ENCODE measurements around the gene LSM3. TPM values are rescaled to one million over a fixed set of nuclear protein-coding genes. Genes with fewer than 3 reads are reported as not detected.

LSM3 gene
- total and polyA plus RNA-seq, 4 donors = 7.1 to 19.5 (median 10.2) TPM

- intact Hi-C loops (cut with DNase I) = loop anchor here (10.0 kb wide), 2 partner anchors 48 to 278 kb away; partner anchors contain the start of genes CHCHD4 (in 1 of the 2) and TMEM43 (in 1 of the 2)
- no peak overlapping the region for H3K27ac ChIP-seq (ENCODE audit: low read depth in 1 of 2, low read length in 2 of 2)
- H3K4me3 ChIP-seq (ENCODE audit: low read length in 2 of 2) = no peak overlapping the region
- H3K9me3 ChIP-seq (ENCODE audit: control insufficient read depth, low read length) = no peaks in the 10 kb centered on the region
- no peaks in the 10 kb centered on the region for H3K27me3 ChIP-seq (ENCODE audit: control insufficient read depth in 1 of 2, insufficient read depth in 2 of 2, low read length in 1 of 2)
- DNase-seq (no peak), ATAC-seq (ENCODE audit: low FRiP score) (no peak)
- peaks cover 0 to 8% of the 10 kb centered on the region in 2 donors for H3K4me1 ChIP-seq (ENCODE audit: control insufficient read depth in 1 of 2, insufficient read depth in 2 of 2, low read length in 2 of 2)
- peaks cover 7% of the 10 kb centered on the region in 2 donors for H3K36me3 ChIP-seq (ENCODE audit: control insufficient read depth in 1 of 2, insufficient read depth in 2 of 2, low read length in 1 of 2)
- 88 to 90% methylated on average over 5 of the region's 5 CpGs for WGBS, 2 donors
Observed at GRCh38 chr3:14172496-14172895, 6.1 kb upstream of the LSM3 start.

DNA sequence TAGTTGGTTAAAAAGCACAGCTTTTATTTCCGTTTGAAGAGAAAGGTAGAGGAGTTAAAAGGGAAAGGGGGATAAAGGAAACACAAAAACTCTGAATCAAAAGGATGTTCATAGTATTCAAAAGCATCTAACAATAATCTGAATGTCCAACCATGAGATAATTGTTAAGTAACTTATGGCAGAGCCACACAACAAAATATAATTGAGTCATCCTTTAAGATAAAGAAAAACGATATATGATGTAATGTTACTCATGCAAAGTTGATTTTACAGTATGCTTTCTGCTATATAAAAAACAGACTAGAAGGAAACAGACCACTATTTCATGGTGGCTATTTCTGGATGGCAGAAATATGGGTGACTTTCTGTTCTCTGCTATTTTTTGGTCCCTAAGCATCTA is 4.1 kb upstream of the LSM3 start:
- intact Hi-C loops (cut with DNase I) = loop anchor here (10.0 kb wide), 2 partner anchors 50 to 280 kb away; partner anchors contain the start of genes CHCHD4 (in 1 of the 2) and TMEM43 (in 1 of the 2)
- no peaks in the 10 kb centered on the region for H3K9me3 ChIP-seq (ENCODE audit: control insufficient read depth, low read length)
- peaks cover 0 to 9% of the 10 kb centered on the region in 2 donors for H3K4me1 ChIP-seq (ENCODE audit: control insufficient read depth in 1 of 2, insufficient read depth in 2 of 2, low read length in 2 of 2)
- H3K27me3 ChIP-seq (ENCODE audit: control insufficient read depth in 1 of 2, insufficient read depth in 2 of 2, low read length in 1 of 2) = no peaks in the 10 kb centered on the region
- ATAC-seq (ENCODE audit: low FRiP score) (no peak), DNase-seq (no peak)
- peaks cover 4% of the 10 kb centered on the region in 2 donors for H3K36me3 ChIP-seq (ENCODE audit: control insufficient read depth in 1 of 2, insufficient read depth in 2 of 2, low read length in 1 of 2)
- WGBS, 2 donors = 50 to 57% methylated on average over 2 of the region's 2 CpGs
- no peak overlapping the region for H3K27ac ChIP-seq (ENCODE audit: low read depth in 1 of 2, low read length in 2 of 2)
- no peak overlapping the region for H3K4me3 ChIP-seq (ENCODE audit: low read length in 2 of 2)

- WGBS, 2 donors = 65 to 74% methylated on average over 3 of the region's 3 CpGs
- DNase-seq (no peak), ATAC-seq (ENCODE audit: low FRiP score) (no peak)
- no peaks in the 10 kb centered on the region for H3K9me3 ChIP-seq (ENCODE audit: control insufficient read depth, low read length)
- no peak overlapping the region for H3K4me3 ChIP-seq (ENCODE audit: low read length in 2 of 2)
- peaks cover 4% of the 10 kb centered on the region in 2 donors for H3K36me3 ChIP-seq (ENCODE audit: control insufficient read depth in 1 of 2, insufficient read depth in 2 of 2, low read length in 1 of 2)
- H3K27me3 ChIP-seq (ENCODE audit: control insufficient read depth in 1 of 2, insufficient read depth in 2 of 2, low read length in 1 of 2) = no peaks in the 10 kb centered on the region
- H3K27ac ChIP-seq (ENCODE audit: low read depth in 1 of 2, low read length in 2 of 2) = no peak overlapping the region
- intact Hi-C loops (cut with DNase I) = loop anchor here (5.0 to 10.0 kb wide), 3 partner anchors 33 to 281 kb away; partner anchors contain the start of genes CHCHD4 (in 1 of the 2) and TMEM43 (in 1 of the 2)
- H3K4me1 ChIP-seq (ENCODE audit: control insufficient read depth in 1 of 2, insufficient read depth in 2 of 2, low read length in 2 of 2) = peaks cover 0 to 9% of the 10 kb centered on the region in 2 donors
Observed at GRCh38 chr3:14175383-14176037, 3.1 kb upstream of the LSM3 start.

GRCh38 chr3:14177580-14178246 is 904 bp upstream of the LSM3 start:
- no peak for ATAC-seq (ENCODE audit: low FRiP score)
- H3K27me3 ChIP-seq (ENCODE audit: control insufficient read depth in 1 of 2, insufficient read depth in 2 of 2, low read length in 1 of 2) = no peaks in the 10 kb centered on the region

DNA sequence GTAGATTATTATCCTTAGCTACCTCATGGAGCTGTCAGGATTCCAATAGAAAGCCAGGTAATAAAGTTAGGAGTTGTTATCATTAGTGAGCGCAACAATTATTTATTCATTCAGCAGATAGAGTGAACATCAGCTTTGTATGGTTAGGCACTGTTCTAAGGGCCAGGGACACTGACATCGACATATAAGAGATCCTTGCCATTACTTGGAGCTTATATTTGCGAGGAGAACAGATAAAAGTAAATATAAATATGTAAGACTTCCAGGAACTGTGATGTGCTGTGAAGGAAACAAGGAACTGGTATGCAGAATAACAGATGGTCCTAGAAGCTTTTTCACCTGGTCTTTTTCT is 473 bp downstream of the LSM3 start:
- no peak for ATAC-seq (ENCODE audit: low FRiP score)
- intact Hi-C loops (cut with DNase I) = loop anchor here (2.0 to 10.0 kb wide), 4 partner anchors 32 to 284 kb away; partner anchors contain the start of genes CHCHD4 (in 1 of the 2) and TMEM43 (in 1 of the 2)
- Histone ChIP-seq H3K36me3 (ENCODE audit: control insufficient read depth in 1 of 2, insufficient read depth in 2 of 2, low read length in 1 of 2) (peaks cover 0 to 7% of the 10 kb centered on the region in 2 donors), H3K27me3 (ENCODE audit: control insufficient read depth in 1 of 2, insufficient read depth in 2 of 2, low read length in 1 of 2) (no peaks in the 10 kb centered on the region), H3K27ac (ENCODE audit: low read depth in 1 of 2, low read length in 2 of 2) (peak overlapping the region in 1 of 2 donors; percentile 82), H3K4me1 (ENCODE audit: control insufficient read depth in 1 of 2, insufficient read depth in 2 of 2, low read length in 2 of 2) (peaks cover 0 to 9% of the 10 kb centered on the region in 2 donors), H3K4me3 (ENCODE audit: low read length in 2 of 2) (peak overlapping the region; percentile 40 to 85), H3K9me3 (ENCODE audit: control insufficient read depth, low read length) (no peaks in the 10 kb centered on the region)
- WGBS, 2 donors = 2 to 4% methylated on average over 3 of the region's 3 CpGs
- DNase-seq = no peak

More at GRCh38 chr3:14177580-14178246, 904 bp upstream of the LSM3 start:
- H3K9me3 ChIP-seq (ENCODE audit: control insufficient read depth, low read length) = no peaks in the 10 kb centered on the region
- H3K4me3 ChIP-seq (ENCODE audit: low read length in 2 of 2) = peak overlapping the region; percentile 62 to 65
- peaks cover 0 to 9% of the 10 kb centered on the region in 2 donors for H3K4me1 ChIP-seq (ENCODE audit: control insufficient read depth in 1 of 2, insufficient read depth in 2 of 2, low read length in 2 of 2)
- WGBS, 2 donors = 1 to 3% methylated on average over 10 of the region's 10 CpGs
- DNase-seq = no peak
- H3K36me3 ChIP-seq (ENCODE audit: control insufficient read depth in 1 of 2, insufficient read depth in 2 of 2, low read length in 1 of 2) = no peaks in the 10 kb centered on the region
- intact Hi-C loops (cut with DNase I) = loop anchor here (1.0 to 10.0 kb wide), 5 partner anchors 31 to 283 kb away; partner anchors contain the start of genes TMEM43 (in 2 of the 2) and CHCHD4 (in 1 of the 2)
- peak overlapping the region; percentile 68 to 97 for H3K27ac ChIP-seq (ENCODE audit: low read depth in 1 of 2, low read length in 2 of 2)

DNA sequence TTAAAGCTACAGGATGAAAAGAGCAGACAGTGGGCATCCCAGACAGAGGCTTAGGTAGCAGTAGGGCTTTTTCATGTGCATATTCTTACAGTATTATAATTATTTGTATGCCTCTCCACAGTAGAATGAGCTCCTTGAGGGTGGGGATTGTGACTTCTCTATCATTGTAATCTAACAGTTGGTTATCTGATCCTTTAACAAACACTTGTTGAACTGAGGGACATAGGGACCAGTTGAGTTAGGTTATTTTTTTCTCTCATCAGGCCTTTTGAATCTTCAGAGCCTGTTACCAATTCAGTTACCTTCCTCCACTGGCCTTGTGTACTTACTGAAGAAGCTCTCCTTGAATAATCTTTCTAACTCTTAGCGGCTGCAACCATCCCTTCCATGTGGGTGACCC is 1.2 kb downstream of the LSM3 start:
- WGBS, 2 donors = 88 to 100% methylated on average over 1 of the region's 1 CpG
- DNase-seq (no peak), ATAC-seq (ENCODE audit: low FRiP score) (no peak)
- no peak overlapping the region for H3K27ac ChIP-seq (ENCODE audit: low read depth in 1 of 2, low read length in 2 of 2)
- H3K27me3 ChIP-seq (ENCODE audit: control insufficient read depth in 1 of 2, insufficient read depth in 2 of 2, low read length in 1 of 2) = no peaks in the 10 kb centered on the region
- no peaks in the 10 kb centered on the region for H3K9me3 ChIP-seq (ENCODE audit: control insufficient read depth, low read length)
- H3K36me3 ChIP-seq (ENCODE audit: control insufficient read depth in 1 of 2, insufficient read depth in 2 of 2, low read length in 1 of 2) = peaks cover 0 to 7% of the 10 kb centered on the region in 2 donors
- intact Hi-C loops (cut with DNase I) = loop anchor here (2.0 to 10.0 kb wide), 4 partner anchors 33 to 285 kb away; partner anchors contain the start of genes CHCHD4 (in 1 of the 2) and TMEM43 (in 1 of the 2)
- H3K4me1 ChIP-seq (ENCODE audit: control insufficient read depth in 1 of 2, insufficient read depth in 2 of 2, low read length in 2 of 2) = peaks cover 0 to 9% of the 10 kb centered on the region in 2 donors
- no peak overlapping the region for H3K4me3 ChIP-seq (ENCODE audit: low read length in 2 of 2)

DNA sequence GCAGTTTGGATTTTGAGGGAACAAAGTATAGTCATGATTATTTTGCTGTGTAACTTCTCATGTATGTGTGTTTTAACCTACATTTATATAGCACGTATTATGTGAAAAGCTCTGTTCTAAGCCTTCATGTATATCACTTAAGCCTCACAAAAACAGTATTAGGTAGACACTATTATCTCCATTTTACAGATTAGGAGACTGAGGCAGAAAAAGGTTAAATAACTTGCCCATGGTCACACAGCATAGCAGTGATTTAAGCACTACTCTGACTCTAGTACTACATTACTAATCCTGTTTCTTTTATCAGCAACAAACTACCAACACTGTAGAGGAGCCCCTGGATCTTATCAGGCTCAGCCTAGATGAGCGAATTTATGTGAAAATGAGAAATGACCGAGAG is 2.6 kb downstream of the LSM3 start:
- WGBS, 2 donors = 93 to 94% methylated on average over 3 of the region's 3 CpGs
- Histone ChIP-seq H3K27ac (ENCODE audit: low read depth in 1 of 2, low read length in 2 of 2) (no peak overlapping the region), H3K4me3 (ENCODE audit: low read length in 2 of 2) (no peak overlapping the region), H3K36me3 (ENCODE audit: control insufficient read depth in 1 of 2, insufficient read depth in 2 of 2, low read length in 1 of 2) (peaks cover 0 to 7% of the 10 kb centered on the region in 2 donors), H3K4me1 (ENCODE audit: control insufficient read depth in 1 of 2, insufficient read depth in 2 of 2, low read length in 2 of 2) (peaks cover 0 to 5% of the 10 kb centered on the region in 2 donors), H3K27me3 (ENCODE audit: control insufficient read depth in 1 of 2, insufficient read depth in 2 of 2, low read length in 1 of 2) (no peaks in the 10 kb centered on the region), H3K9me3 (ENCODE audit: control insufficient read depth, low read length) (no peaks in the 10 kb centered on the region)
- DNase-seq (no peak), ATAC-seq (ENCODE audit: low FRiP score) (no peak)
- intact Hi-C loops (cut with DNase I) = no loop called here

GRCh38 chr3:14183015-14183577 is 4.5 kb downstream of the LSM3 start:
- no peaks in the 10 kb centered on the region for H3K9me3 ChIP-seq (ENCODE audit: control insufficient read depth, low read length)
- H3K4me1 ChIP-seq (ENCODE audit: control insufficient read depth in 1 of 2, insufficient read depth in 2 of 2, low read length in 2 of 2) = no peaks in the 10 kb centered on the region
- no peak overlapping the region for H3K27ac ChIP-seq (ENCODE audit: low read depth in 1 of 2, low read length in 2 of 2)
- no peaks in the 10 kb centered on the region for H3K27me3 ChIP-seq (ENCODE audit: control insufficient read depth in 1 of 2, insufficient read depth in 2 of 2, low read length in 1 of 2)
- no peak overlapping the region for H3K4me3 ChIP-seq (ENCODE audit: low read length in 2 of 2)
- no peak for DNase-seq
- peaks cover 6 to 7% of the 10 kb centered on the region in 2 donors for H3K36me3 ChIP-seq (ENCODE audit: control insufficient read depth in 1 of 2, insufficient read depth in 2 of 2, low read length in 1 of 2)
- intact Hi-C loops (cut with DNase I) = no loop called here
- 56 to 58% methylated on average over 2 of the region's 2 CpGs for WGBS, 2 donors
- no peak for ATAC-seq (ENCODE audit: low FRiP score)

All from aorta (tissue), 5 donors.